NCI-H2081 (cell line): ENCODE results near the gene FAT1.

ENCODE experiments used
- DNase-seq, 2 experiments: peaks; one replicate each; lab custom pipeline; 2025; lab: John Stamatoyannopoulos, UW

Gene FAT1

DNA sequence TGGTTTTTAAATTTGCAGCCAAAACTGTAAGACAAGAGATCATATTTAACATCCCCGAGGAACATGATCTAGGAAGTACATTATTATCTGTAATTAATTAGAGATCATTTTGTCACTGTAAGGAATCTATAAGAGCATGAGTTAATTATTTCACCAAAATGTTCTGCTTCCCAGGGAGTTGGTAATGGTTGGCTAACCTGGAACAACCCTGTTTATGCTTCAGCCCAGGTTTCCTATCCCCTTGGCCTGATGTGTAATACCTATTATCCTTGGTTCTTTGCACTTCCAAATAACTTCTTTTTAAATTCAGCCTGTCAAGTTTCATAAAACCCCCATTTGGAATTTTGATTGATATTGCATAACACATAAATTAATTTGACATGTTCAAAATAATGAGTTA lies 161.9 kb downstream of the FAT1 start:
- DNase-seq = no peak

GRCh38 chr4:186560647-186561046 lies 163.0 kb downstream of the FAT1 start:
- DNase-seq = no peak

DNA sequence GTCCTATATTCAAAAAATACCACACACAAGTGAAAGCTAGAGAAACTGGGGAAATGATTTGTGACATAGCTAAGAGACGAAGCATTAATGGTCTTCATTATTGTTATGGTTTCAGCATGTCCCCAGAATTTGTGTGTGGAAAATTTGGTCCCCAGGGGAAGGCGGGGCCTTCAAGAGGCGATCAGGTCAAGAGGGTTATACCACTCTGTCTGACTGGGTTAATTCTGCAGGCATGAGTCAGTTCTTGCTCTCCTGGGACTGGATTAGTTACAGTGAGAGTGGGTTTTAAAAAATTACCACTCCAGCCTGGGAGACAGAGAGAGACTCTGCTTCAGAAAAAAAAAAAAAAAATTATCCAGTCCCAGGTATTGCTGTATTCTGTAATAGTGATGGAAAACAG lies 166.2 kb downstream of the FAT1 start:
- no peak for DNase-seq

GRCh38 chr4:186557061-186557460 lies 166.6 kb downstream of the FAT1 start:
- no peak for DNase-seq

- DNase-seq = no peak
Measured at GRCh38 chr4:186554914-186555827, 168.5 kb downstream of the FAT1 start, which contains the start of gene MTNR1A. Gene MTNR1A, minus strand, starts transcription at chr4:186555567. Its CDS starts 202 bp downstream, at chr4:186555365.

DNA sequence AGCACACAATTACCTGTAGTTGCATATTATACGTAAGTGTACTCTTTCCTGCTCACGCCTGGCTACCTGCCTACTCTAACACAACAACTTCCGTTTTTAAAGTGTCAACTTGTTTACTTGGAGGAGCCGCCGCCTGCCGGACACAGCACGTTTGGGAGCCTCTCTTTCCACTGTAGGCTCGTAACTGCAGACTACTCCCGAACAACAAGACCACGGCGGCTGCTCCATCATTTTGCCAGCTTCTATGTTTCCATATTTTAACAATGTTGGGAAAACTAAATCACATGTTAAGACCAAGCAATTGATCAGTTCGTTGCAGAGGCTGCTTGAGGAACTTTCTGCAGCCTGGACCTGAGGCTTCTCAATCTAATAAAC lies 169.1 kb downstream of the FAT1 start:
- DNase-seq = peak; percentile 20 to 64

DNA sequence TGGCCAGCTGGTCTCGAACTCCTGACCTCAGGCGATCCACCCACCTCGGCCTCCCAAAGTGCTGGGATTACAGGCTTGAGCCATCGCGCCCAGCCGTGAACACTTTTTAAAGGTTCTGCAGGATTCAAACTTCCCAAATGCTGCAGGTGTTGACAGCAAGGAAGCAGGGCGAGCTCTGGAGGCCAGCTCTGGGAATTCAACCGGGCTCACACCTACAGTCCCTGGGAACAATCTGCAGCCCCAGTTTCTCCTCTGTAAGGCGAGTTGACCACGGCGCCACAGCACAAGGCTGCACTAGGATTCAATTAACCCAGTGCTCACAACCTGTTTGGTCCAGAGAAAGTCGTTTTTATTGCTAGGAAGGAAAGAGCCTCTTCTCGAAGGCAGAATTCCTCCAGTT lies 169.9 kb downstream of the FAT1 start:
- DNase-seq = no peak

- DNase-seq = no peak
Measured at GRCh38 chr4:186551849-186552248, 171.8 kb downstream of the FAT1 start.

DNA sequence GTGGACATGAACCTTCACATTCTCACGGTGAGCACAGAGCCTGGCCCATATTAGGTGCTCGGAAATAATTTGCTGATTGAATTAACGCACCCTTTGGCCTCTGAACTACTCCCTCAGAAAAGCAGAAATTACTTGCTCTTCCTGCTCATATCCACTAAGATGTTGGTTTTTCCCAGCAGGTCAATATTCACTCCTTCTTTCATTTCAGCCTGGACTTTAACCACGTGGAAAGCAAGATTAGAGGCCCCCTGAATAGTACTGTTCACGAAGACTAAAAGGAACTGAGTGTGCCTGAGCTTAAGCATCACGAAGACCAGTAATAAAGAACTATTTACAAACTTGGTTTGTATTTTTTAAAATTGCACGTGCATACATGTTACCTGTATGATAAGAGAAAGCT lies 178.2 kb downstream of the FAT1 start:
- DNase-seq = no peak

GRCh38 chr4:186543206-186543605 lies 180.4 kb downstream of the FAT1 start:
- DNase-seq = no peak

DNA sequence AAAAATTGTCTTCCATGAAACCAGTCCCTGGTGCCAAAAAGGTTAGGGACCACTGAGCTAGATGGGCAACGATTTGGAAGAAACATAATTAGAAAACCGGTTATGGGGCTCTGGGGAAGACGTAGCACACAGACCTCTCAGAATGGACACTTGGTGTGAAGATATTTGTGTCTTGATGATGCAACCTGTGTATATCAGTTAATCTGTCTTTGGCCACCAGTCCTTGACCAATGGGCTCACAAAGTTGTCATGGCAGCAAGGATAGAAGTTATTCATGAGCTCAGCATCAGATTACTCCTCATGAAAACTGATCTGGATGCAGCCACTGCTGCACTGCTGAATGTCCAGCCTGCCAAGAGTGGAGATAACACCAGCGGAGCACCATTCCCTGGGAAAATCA lies 181.9 kb downstream of the FAT1 start:
- no peak for DNase-seq

DNA sequence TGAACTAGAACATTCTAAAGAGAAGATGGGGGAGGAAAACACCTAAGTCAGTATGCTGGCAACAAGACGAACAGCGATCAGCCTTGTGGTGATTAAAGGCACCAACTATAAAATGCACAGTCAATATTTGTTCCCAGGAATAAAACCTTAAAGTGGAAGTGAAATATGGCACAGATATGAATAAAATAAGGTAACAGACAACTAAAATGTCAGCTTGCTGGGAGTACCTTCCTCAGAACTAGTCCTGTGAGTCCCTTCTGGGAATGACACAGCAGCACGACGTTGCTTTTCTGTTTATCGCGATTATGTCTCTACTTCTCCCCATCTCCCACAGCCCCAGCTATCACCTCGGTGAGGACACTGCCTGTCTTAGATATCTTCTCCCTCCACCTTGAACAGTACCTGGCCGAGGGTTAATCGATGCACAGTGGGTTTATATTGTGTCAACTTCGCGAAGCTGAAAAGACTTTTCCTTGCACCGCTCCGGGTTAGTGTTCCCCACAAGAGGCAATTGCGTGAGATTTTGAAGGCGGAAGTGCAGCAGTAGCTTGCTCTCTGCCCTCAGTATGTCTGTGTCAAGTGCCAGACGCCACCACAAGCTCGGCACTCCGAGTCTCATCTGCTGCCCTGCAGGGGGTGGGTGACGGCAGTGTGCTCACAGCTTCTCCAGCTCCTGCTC lies 185.7 kb downstream of the FAT1 start:
- no peak for DNase-seq
